BLaER1 treated with 17β-estradiol and CSF1 and Interleukin-3, amounts not matched to agents 10 nM and 100 nM (cell line): ENCODE results near the gene PCDHGC5.

Source experiments
- H3K27ac ChIP-seq, 11 experiments: shearing (Covaris generic); formaldehyde crosslinking; 2 replicates each; pipeline ENCODE4 v1.8.1; 2022
- H3K27me3 ChIP-seq, 11 experiments: shearing (Covaris generic); formaldehyde crosslinking; 2 replicates each; pipeline ENCODE4 v1.8.1; 2022
- H3K36me3 ChIP-seq, 11 experiments: shearing (Covaris generic); formaldehyde crosslinking; 2 replicates each; pipeline ENCODE4 v1.8.1; 2022
- H3K4me1 ChIP-seq, 10 experiments: shearing (Covaris generic); formaldehyde crosslinking; 2 replicates each; pipeline ENCODE4 v1.8.1; 2022
- H3K4me2 ChIP-seq, 11 experiments: shearing (Covaris generic); formaldehyde crosslinking; 2 replicates each; pipeline ENCODE4 v1.8.1; 2022
- H3K4me3 ChIP-seq, 10 experiments: shearing (Covaris generic); formaldehyde crosslinking; 2 replicates each; pipeline ENCODE4 v1.8.1; 2022
- H3K9ac ChIP-seq, 11 experiments: shearing (Covaris generic); formaldehyde crosslinking; 2 replicates each; pipeline ENCODE4 v1.8.1; 2022
- H3K9me3 ChIP-seq, 11 experiments: shearing (Covaris generic); formaldehyde crosslinking; replicated peaks in 1 of 11; 2 replicates each; pipeline ENCODE4 v1.8.1; 2022
- H4K20me1 ChIP-seq, 11 experiments: shearing (Covaris generic); formaldehyde crosslinking; 2 replicates each; pipeline ENCODE4 v1.8.1; 2022
- Cebpa-rat ChIP-seq, 11 experiments: shearing (Covaris generic); IDR thresholded peaks; 2 replicates each; pipeline ENCODE4 v1.8.1; 2022

The PCDHGC5 gene

DNA sequence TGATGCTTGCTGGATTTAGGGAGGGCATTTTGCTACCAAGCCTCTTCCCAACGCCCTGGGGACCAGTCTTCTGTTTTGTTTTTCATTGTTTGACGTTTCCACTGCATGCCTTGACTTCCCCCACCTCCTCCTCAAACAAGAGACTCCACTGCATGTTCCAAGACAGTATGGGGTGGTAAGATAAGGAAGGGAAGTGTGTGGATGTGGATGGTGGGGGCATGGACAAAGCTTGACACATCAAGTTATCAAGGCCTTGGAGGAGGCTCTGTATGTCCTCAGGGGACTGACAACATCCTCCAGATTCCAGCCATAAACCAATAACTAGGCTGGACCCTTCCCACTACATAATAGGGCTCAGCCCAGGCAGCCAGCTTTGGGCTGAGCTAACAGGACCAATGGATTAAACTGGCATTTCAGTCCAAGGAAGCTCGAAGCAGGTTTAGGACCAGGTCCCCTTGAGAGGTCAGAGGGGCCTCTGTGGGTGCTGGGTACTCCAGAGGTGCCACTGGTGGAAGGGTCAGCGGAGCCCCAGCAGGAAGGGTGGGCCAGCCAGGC, 23.0 kb downstream of the PCDHGC5 start:
- H3K4me2 ChIP-seq = peak overlapping the region; percentile 86 to 98 (median 95)
- peak overlapping the region; percentile 79 to 99 (median 95); a peak in 20 of 22 replicates for H3K9ac ChIP-seq
- H3K36me3 ChIP-seq = peaks cover 8 to 58% (median 45%) of the 10 kb centered on the region in 11 experiments; a peak in 21 of 22 replicates
- H3K4me3 ChIP-seq = peak overlapping the region in 8 of 10 experiments; percentile 55 to 69 (median 58); a peak in 10 of 20 replicates
- H4K20me1 ChIP-seq = no peaks in the 10 kb centered on the region
- no peaks in the 10 kb centered on the region for H3K9me3 ChIP-seq
- H3K4me1 ChIP-seq = peaks cover 92 to 98% (median 95%) of the 10 kb centered on the region in 10 experiments
- TF ChIP-seq Cebpa-rat (IDR thresholded peaks at IDR 0.05) = no peak
- peak overlapping the region; percentile 71 to 100 (median 99); a peak in 21 of 22 replicates for H3K27ac ChIP-seq
- no peaks in the 10 kb centered on the region for H3K27me3 ChIP-seq

DNA sequence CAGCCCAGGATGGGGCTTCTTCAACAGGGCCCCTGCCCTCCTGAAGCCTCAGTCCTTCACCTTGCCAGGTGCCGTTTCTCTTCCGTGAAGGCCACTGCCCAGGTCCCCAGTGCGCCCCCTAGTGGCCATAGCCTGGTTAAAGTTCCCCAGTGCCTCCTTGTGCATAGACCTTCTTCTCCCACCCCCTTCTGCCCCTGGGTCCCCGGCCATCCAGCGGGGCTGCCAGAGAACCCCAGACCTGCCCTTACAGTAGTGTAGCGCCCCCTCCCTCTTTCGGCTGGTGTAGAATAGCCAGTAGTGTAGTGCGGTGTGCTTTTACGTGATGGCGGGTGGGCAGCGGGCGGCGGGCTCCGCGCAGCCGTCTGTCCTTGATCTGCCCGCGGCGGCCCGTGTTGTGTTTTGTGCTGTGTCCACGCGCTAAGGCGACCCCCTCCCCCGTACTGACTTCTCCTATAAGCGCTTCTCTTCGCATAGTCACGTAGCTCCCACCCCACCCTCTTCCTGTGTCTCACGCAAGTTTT, 23.6 kb downstream of the PCDHGC5 start:
- Histone ChIP-seq H4K20me1 (no peaks in the 10 kb centered on the region), H3K4me2 (peak overlapping the region; percentile 86 to 98 (median 95)), H3K9ac (peak overlapping the region; percentile 79 to 99 (median 95)), H3K9me3 (no peaks in the 10 kb centered on the region), H3K27ac (peak overlapping the region; percentile 71 to 100 (median 99)), H3K4me3 (peak overlapping the region; percentile 55 to 69 (median 58)), H3K27me3 (no peaks in the 10 kb centered on the region), H3K4me1 (peaks cover 92 to 98% (median 95%) of the 10 kb centered on the region in 10 experiments), H3K36me3 (peaks cover 7 to 62% (median 51%) of the 10 kb centered on the region in 11 experiments; a peak in 21 of 22 replicates)
- TF ChIP-seq Cebpa-rat (IDR thresholded peaks at IDR 0.05) = no peak

DNA sequence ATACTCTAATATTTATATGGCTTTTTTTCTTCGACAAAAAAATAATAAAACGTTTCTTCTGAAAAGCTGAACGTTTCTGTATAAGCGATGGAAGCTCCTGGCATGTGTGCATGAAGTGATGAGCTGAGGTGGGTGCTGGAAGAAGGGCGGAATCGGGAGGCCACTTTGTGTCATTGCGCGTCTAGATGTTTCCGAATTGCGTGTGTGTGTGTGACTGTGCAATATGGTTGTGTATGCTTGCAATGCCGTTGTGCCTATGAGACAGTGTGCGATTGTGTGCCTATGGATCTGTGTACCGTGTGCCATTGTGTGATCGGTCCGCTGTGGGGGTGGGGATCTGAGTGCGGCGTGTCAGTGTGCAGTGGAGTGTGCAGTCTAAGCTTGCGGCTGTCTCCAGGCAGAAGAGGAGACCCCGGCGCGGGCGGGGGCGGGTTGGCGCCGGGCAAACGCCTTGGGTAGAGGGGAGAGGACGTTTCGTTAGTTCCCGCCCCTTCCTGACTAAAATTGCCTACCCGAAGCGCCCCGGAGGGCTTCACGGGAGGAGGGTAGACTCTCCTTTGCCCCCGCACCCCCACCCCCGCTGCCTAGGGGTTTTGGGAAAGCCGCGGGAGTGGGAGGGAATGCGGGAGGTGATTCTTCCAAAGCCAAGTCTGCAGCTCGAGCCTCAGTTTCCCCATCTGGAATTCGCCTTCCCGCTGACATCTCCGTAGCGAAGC, 24.2 kb downstream of the PCDHGC5 start:
- peak in 6 of 11 experiments; percentile 12 to 90 (median 58); a peak in 9 of 22 replicates for TF ChIP-seq Cebpa-rat (IDR thresholded peaks at IDR 0.05)
- no peaks in the 10 kb centered on the region for H3K9me3 ChIP-seq
- H3K36me3 ChIP-seq = peaks cover 7 to 68% (median 57%) of the 10 kb centered on the region in 11 experiments; a peak in 21 of 22 replicates
- peak overlapping the region; percentile 79 to 99 (median 95) for H3K9ac ChIP-seq
- H3K4me3 ChIP-seq = peak overlapping the region; percentile 55 to 69 (median 58)
- no peaks in the 10 kb centered on the region for H4K20me1 ChIP-seq
- peaks cover 92 to 98% (median 95%) of the 10 kb centered on the region in 10 experiments for H3K4me1 ChIP-seq
- peak overlapping the region; percentile 86 to 98 (median 95) for H3K4me2 ChIP-seq
- H3K27me3 ChIP-seq = no peaks in the 10 kb centered on the region
- H3K27ac ChIP-seq = peak overlapping the region; percentile 71 to 100 (median 99)

DNA sequence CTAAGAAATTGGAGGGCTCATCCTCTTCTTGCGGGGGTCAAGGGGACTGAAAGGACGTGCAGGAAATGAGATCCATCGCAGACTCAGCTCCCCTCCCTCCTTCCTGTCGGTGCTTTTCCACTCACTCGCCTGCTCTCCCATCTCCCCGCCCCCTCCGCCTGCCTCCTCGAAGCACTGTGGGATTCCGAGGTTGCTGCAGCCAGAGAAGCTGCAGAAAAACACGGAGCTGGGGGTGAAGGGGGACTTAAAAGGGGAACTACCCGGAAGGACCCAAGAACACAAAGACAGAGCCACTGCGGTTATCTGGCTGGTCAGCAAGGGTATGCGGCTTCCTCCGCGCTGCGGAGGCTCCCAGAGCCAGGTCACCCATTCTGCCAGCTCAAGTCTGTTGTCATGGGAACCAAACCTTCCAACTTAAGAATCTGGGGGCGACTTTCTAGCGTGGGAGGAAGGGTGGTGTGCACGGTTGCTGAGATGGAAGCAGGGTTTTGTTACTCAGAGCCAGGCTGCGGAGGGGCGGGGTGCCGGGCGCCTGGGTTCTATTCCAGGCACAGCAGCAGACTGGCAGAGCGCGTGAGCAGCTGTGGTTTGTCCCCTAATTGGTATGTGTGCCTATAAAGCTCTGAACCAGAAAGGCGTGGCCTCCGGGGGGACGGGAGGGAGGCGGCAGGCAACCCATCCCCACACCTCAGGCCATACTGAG, 24.9 kb downstream of the PCDHGC5 start:
- no peak for TF ChIP-seq Cebpa-rat (IDR thresholded peaks at IDR 0.05)
- H3K9me3 ChIP-seq = no peaks in the 10 kb centered on the region
- H3K4me2 ChIP-seq = peak overlapping the region; percentile 86 to 98 (median 95)
- peaks cover 92 to 98% (median 96%) of the 10 kb centered on the region in 10 experiments for H3K4me1 ChIP-seq
- peaks cover 12 to 75% (median 64%) of the 10 kb centered on the region in 11 experiments for H3K36me3 ChIP-seq
- H3K27me3 ChIP-seq = no peaks in the 10 kb centered on the region
- peak overlapping the region; percentile 55 to 69 (median 58) for H3K4me3 ChIP-seq
- H3K9ac ChIP-seq = peak overlapping the region; percentile 79 to 99 (median 95)
- H3K27ac ChIP-seq = peak overlapping the region; percentile 71 to 100 (median 99)
- H4K20me1 ChIP-seq = no peaks in the 10 kb centered on the region

DNA sequence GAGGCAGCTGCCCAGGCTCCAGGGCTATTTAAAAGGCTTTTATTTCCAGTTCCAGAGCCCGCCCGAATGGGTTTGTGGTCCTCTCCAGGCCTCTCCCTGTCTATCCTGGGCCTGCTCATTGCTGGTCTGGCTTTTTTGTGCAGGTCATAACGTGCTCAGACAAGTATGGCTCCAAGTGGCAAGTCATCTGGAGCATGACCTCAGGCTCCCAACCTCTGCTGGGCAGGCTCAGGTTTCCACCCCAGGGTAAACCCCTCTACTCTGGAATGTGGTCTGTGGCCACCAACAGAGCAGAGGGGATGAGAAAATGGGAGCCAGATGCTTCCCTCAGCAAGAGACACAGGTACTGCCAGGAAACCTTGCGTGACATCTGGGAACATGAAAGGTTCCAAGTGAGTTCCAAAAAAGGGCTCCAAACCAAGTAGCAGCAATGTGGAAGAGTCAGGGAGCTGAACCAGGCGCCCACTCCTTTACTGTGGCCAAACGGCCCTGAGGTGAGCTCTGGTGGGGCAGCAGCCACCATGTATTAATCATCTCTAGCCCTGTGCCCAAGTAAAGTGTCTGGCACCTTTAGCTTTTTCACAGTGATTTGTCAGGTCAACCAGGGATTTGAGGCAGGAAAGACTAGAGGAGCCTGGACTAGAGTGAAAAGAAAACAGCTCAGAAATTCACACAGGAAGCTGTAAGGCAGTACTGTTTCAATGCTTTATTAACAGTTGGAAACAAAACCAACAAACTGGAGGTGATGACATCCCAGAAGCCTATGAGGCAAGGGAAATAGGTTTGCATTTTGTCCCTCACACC, 25.7 kb downstream of the PCDHGC5 start:
- peaks cover 92 to 100% (median 99%) of the 10 kb centered on the region in 10 experiments for H3K4me1 ChIP-seq
- peak overlapping the region; percentile 58 to 100 (median 99) for H3K27ac ChIP-seq
- H3K9me3 ChIP-seq = no peaks in the 10 kb centered on the region
- TF ChIP-seq Cebpa-rat (IDR thresholded peaks at IDR 0.05) = no peak
- no peaks in the 10 kb centered on the region for H4K20me1 ChIP-seq
- peak overlapping the region; percentile 40 to 99 (median 95); a peak in 21 of 22 replicates for H3K9ac ChIP-seq
- H3K27me3 ChIP-seq = no peaks in the 10 kb centered on the region
- H3K36me3 ChIP-seq = peaks cover 18 to 83% (median 72%) of the 10 kb centered on the region in 11 experiments
- peak overlapping the region; percentile 55 to 69 (median 58); a peak in 17 of 20 replicates for H3K4me3 ChIP-seq
- peak overlapping the region; percentile 86 to 98 (median 95) for H3K4me2 ChIP-seq

DNA sequence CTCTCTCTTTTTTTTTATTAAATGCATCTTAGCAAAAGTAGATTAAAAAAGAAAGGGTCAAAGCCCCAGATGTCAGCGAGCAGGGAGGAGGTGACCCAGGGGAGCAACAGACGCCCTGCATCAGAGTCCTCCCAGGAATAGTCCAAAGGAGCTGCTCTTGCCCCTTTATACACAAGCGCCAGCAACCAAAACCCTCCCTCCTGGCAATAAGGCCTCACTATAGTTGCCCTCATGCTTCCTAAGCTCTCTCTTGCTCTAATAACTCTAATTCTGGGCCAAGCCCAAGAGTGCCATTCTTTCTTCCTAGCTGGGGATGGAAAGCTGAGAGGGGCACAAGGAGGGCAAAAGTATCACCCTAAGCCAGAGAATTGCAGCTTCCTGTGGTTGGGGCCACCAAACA, 26.3 kb downstream of the PCDHGC5 start:
- Histone ChIP-seq H3K9me3 (no peaks in the 10 kb centered on the region), H3K36me3 (peaks cover 18 to 83% (median 76%) of the 10 kb centered on the region in 11 experiments), H3K4me1 (peaks cover 92 to 100% (median 99%) of the 10 kb centered on the region in 10 experiments), H4K20me1 (no peaks in the 10 kb centered on the region), H3K4me2 (peak overlapping the region; percentile 86 to 98 (median 95)), H3K27ac (peak overlapping the region; percentile 58 to 100 (median 99); a peak in 21 of 22 replicates), H3K4me3 (peak overlapping the region in 8 of 10 experiments; percentile 0 to 69 (median 56); a peak in 9 of 20 replicates), H3K9ac (peak overlapping the region; percentile 40 to 99 (median 95); a peak in 21 of 22 replicates), H3K27me3 (no peaks in the 10 kb centered on the region)
- no peak for TF ChIP-seq Cebpa-rat (IDR thresholded peaks at IDR 0.05)

DNA sequence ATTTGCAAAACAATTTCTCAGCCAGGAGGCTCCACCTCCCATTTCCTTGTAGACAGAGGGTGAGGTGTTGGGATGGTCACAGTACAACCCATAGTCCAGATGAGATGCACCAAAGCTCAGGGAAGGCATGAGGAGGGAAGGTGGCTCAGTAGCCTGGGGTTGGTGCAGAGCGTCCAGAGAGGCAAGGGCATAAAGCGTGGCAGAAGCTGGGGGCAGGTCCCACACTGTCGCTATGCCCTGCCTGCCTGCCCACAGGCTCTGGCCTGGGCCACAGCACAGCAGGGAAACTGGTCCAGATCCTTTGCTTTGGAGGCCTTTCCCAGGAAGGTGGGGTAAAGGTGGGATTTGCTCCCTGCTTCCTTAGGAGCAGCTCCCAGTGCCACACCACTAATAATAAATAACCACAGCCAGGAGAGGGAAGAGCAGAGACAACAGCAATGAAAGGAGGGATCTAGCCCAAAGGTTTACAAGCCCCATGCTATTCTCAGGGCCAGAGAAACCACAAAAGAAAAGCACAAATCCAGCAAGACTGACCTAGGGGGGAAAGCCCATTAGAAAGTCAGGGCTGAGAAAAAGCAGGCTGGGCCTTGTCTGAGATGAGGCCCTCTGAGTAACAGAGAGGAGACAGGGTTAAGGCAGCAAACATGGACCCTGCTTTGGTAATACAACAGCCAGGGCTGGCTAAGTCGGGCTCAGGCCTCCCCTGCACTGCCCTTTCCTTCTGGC, 27.2 kb downstream of the PCDHGC5 start:
- peak overlapping the region in 6 of 10 experiments; percentile 20 to 69 (median 45); a peak in 8 of 20 replicates for H3K4me3 ChIP-seq
- H3K9me3 ChIP-seq = no peaks in the 10 kb centered on the region
- peak overlapping the region; percentile 53 to 99 (median 95) for H3K9ac ChIP-seq
- H3K36me3 ChIP-seq = peaks cover 18 to 83% (median 77%) of the 10 kb centered on the region in 11 experiments
- TF ChIP-seq Cebpa-rat (IDR thresholded peaks at IDR 0.05) = no peak
- H3K4me2 ChIP-seq = peak overlapping the region; percentile 86 to 98 (median 95)
- peaks cover 92 to 100% (median 99%) of the 10 kb centered on the region in 10 experiments for H3K4me1 ChIP-seq
- no peaks in the 10 kb centered on the region for H3K27me3 ChIP-seq
- H3K27ac ChIP-seq = peak overlapping the region; percentile 58 to 100 (median 99); a peak in 21 of 22 replicates
- no peaks in the 10 kb centered on the region for H4K20me1 ChIP-seq
